Stimulated activated CD4-positive, alpha-beta T cell treated with anti-CD3 and anti-CD28 coated beads, TNF-alpha, amount 100 ng/mL, for 24 hours (primary cell): ENCODE data around the gene KRTAP5-8.
"Not testable (repeated sequence)": the region's sequence is repeated elsewhere in the genome, so short reads cannot be mapped to it uniquely, and the experiment has no call there.

Experiments used
- DNase-seq, 3 experiments: peaks; one replicate each; pipeline ENCODE4 v3.0.0-alpha.2; 2020; ENCODE audit warnings: low read depth in 3 of 3

Gene KRTAP5-8

GRCh38 chr11:71507102-71507501 lies 30.7 kb upstream of the KRTAP5-8 start:
- no peak for DNase-seq

GRCh38 chr11:71518506-71519471 lies 19.0 kb upstream of the KRTAP5-8 start:
- no peak for DNase-seq

- DNase-seq, result no peak
Observed at GRCh38 chr11:71519546-71519945, 18.3 kb upstream of the KRTAP5-8 start.

GRCh38 chr11:71525188-71525937 lies 12.5 kb upstream of the KRTAP5-8 start:
- DNase-seq, result no peak

- DNase-seq, result no peak
Observed at GRCh38 chr11:71525938-71526495, 11.8 kb upstream of the KRTAP5-8 start.

GRCh38 chr11:71526796-71527575 lies 10.8 kb upstream of the KRTAP5-8 start, which contains the start of gene KRTAP5-7:
TSS of gene KRTAP5-7 (plus strand) at chr11:71527267. CDS start at chr11:71527301, 34 bp downstream.
- not testable (repeated sequence) for DNase-seq

GRCh38 chr11:71527576-71528210 lies 10.1 kb upstream of the KRTAP5-8 start:
- DNase-seq, result no peak

- no peak for DNase-seq
Observed at GRCh38 chr11:71530602-71531001, 7.2 kb upstream of the KRTAP5-8 start.

- DNase-seq, result no peak
Observed at GRCh38 chr11:71532036-71532610, 5.7 kb upstream of the KRTAP5-8 start.

GRCh38 chr11:71534711-71535608 lies 2.9 kb upstream of the KRTAP5-8 start:
- not testable (repeated sequence) for DNase-seq

GRCh38 chr11:71535825-71536224 lies 2.0 kb upstream of the KRTAP5-8 start:
- no peak for DNase-seq

- DNase-seq, result no peak
Observed at GRCh38 chr11:71537537-71537936, 288 bp upstream of the KRTAP5-8 start.

- no peak for DNase-seq
Observed at GRCh38 chr11:71538666-71538990, 803 bp downstream of the KRTAP5-8 start.

GRCh38 chr11:71539017-71539416 lies 1.2 kb downstream of the KRTAP5-8 start:
- no peak for DNase-seq

GRCh38 chr11:71539971-71540370 lies 2.1 kb downstream of the KRTAP5-8 start:
- not testable (repeated sequence) for DNase-seq

GRCh38 chr11:71540521-71541304 lies 2.9 kb downstream of the KRTAP5-8 start:
- not testable (repeated sequence) for DNase-seq

- DNase-seq, result no peak
Observed at GRCh38 chr11:71542382-71542781, 4.6 kb downstream of the KRTAP5-8 start.

GRCh38 chr11:71542879-71543777 lies 5.3 kb downstream of the KRTAP5-8 start:
- DNase-seq, result no peak
